Subcutaneous abdominal adipose tissue (tissue), 5 donors: ENCODE results near the gene ANKRD44.

ENCODE experiments used
- H3K27ac ChIP-seq: one replicate; pipeline ENCODE4 v1.7.0; 2013; ENCODE audit warnings: low read depth, mild to moderate bottlenecking, inconsistent platforms, low read length, moderate library complexity
- H3K27me3 ChIP-seq, 5 donors: one replicate each; pipeline ENCODE4 v1.7.0; 2013; ENCODE audit warnings: low read length in 5 of 5, inconsistent platforms in 1 of 5; ENCODE audit not compliant: control insufficient read depth in 5 of 5, insufficient read depth in 4 of 5
- H3K36me3 ChIP-seq, 5 donors: one replicate each; pipeline ENCODE4 v1.7.0; 2013; ENCODE audit warnings: low read length in 5 of 5; ENCODE audit not compliant: control insufficient read depth in 5 of 5, insufficient read depth in 5 of 5
- H3K4me1 ChIP-seq, 5 donors: one replicate each; pipeline ENCODE4 v1.7.0; 2013; ENCODE audit warnings: low read length in 5 of 5, mild to moderate bottlenecking in 3 of 5, moderate library complexity in 1 of 5; ENCODE audit not compliant: control insufficient read depth in 5 of 5, insufficient read depth in 5 of 5
- H3K4me3 ChIP-seq, 5 donors: one replicate each; pipeline ENCODE4 v1.7.0; 2013; ENCODE audit warnings: low read length in 5 of 5, low read depth in 1 of 5
- H3K9ac ChIP-seq, 5 donors: one replicate each; pipeline ENCODE4 v1.7.0; 2013; ENCODE audit warnings: low read length in 5 of 5, mild to moderate bottlenecking in 4 of 5, moderate library complexity in 3 of 5
- H3K9me3 ChIP-seq, 5 donors: one replicate each; pipeline ENCODE4 v1.7.0; 2013; ENCODE audit warnings: low read length in 5 of 5; ENCODE audit not compliant: control insufficient read depth in 5 of 5
- donor health status: healthy.
- donor health status: healthy.
- donor health status: healthy.
- donor health status: healthy.
- donor health status: healthy.

Gene ANKRD44

GRCh38 chr2:197079414-197079813, 231.2 kb downstream of the ANKRD44 start:
- H3K9me3 ChIP-seq: no peaks in the 10 kb centered on the region
- H3K9ac ChIP-seq: no peak overlapping the region
- no peak overlapping the region for H3K27ac ChIP-seq
- peaks cover 3 to 19% (median 12%) of the 10 kb centered on the region in 5 donors for H3K36me3 ChIP-seq
- H3K4me1 ChIP-seq: peaks cover 0 to 27% (median 6%) of the 10 kb centered on the region in 5 donors
- no peaks in the 10 kb centered on the region for H3K27me3 ChIP-seq
- H3K4me3 ChIP-seq: no peak overlapping the region

DNA sequence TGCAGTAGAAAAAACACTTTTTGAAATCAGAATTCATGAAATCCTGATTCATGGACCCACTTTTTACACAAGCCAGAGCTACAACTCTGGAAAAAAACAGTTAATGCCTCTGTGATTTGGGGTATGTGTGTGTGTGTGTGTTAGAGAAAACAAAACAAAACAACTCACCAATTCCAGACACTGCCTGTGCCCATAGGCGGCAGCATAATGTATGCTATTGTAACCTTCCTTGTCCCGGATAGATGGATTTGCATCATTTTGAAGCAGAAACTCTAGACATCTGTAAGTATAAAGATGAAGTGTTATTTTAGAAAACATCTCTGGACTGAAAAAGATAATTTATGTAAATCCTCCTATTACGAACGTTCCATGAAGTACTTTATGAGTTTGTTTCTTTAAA, 232.0 kb downstream of the ANKRD44 start:
- no peak overlapping the region for H3K9ac ChIP-seq
- H3K4me3 ChIP-seq: no peak overlapping the region
- H3K36me3 ChIP-seq: peaks cover 3 to 19% (median 12%) of the 10 kb centered on the region in 5 donors
- peaks cover 0 to 31% (median 9%) of the 10 kb centered on the region in 5 donors for H3K4me1 ChIP-seq
- no peak overlapping the region for H3K27ac ChIP-seq
- H3K27me3 ChIP-seq: no peaks in the 10 kb centered on the region
- H3K9me3 ChIP-seq: no peaks in the 10 kb centered on the region

GRCh38 chr2:197077336-197077735, 233.2 kb downstream of the ANKRD44 start:
- H3K4me1 ChIP-seq: peaks cover 0 to 31% (median 11%) of the 10 kb centered on the region in 5 donors
- H3K9me3 ChIP-seq: no peaks in the 10 kb centered on the region
- no peak overlapping the region for H3K9ac ChIP-seq
- no peak overlapping the region for H3K4me3 ChIP-seq
- H3K27ac ChIP-seq: no peak overlapping the region
- H3K36me3 ChIP-seq: peaks cover 3 to 16% (median 10%) of the 10 kb centered on the region in 5 donors
- H3K27me3 ChIP-seq: no peaks in the 10 kb centered on the region

GRCh38 chr2:197076652-197077051, 233.9 kb downstream of the ANKRD44 start:
- Histone ChIP-seq H3K4me3 (no peak overlapping the region), H3K27ac (no peak overlapping the region), H3K36me3 (peaks cover 3 to 16% (median 10%) of the 10 kb centered on the region in 5 donors), H3K27me3 (no peaks in the 10 kb centered on the region), H3K9ac (no peak overlapping the region), H3K4me1 (peaks cover 0 to 35% (median 11%) of the 10 kb centered on the region in 5 donors), H3K9me3 (no peaks in the 10 kb centered on the region)

- H3K4me1 ChIP-seq: peaks cover 0 to 36% (median 11%) of the 10 kb centered on the region in 5 donors
- no peaks in the 10 kb centered on the region for H3K9me3 ChIP-seq
- no peak overlapping the region for H3K27ac ChIP-seq
- no peak overlapping the region for H3K9ac ChIP-seq
- H3K27me3 ChIP-seq: no peaks in the 10 kb centered on the region
- no peak overlapping the region for H3K4me3 ChIP-seq
- peaks cover 3 to 13% (median 9%) of the 10 kb centered on the region in 5 donors for H3K36me3 ChIP-seq
These were observed 234.7 kb downstream of the ANKRD44 start for GRCh38 chr2:197075754-197076337.

- Histone ChIP-seq H3K4me1 (peaks cover 0 to 30% (median 6%) of the 10 kb centered on the region in 5 donors), H3K4me3 (no peak overlapping the region), H3K27ac (no peak overlapping the region), H3K27me3 (no peaks in the 10 kb centered on the region), H3K9ac (no peak overlapping the region), H3K9me3 (no peaks in the 10 kb centered on the region), H3K36me3 (peaks cover 3 to 10% (median 6%) of the 10 kb centered on the region in 5 donors)
These were observed 235.3 kb downstream of the ANKRD44 start for GRCh38 chr2:197075281-197075680.

GRCh38 chr2:197073701-197074433, 236.7 kb downstream of the ANKRD44 start:
- H3K36me3 ChIP-seq: peaks cover 3 to 10% (median 6%) of the 10 kb centered on the region in 5 donors
- H3K4me3 ChIP-seq: no peak overlapping the region
- H3K4me1 ChIP-seq: peaks cover 0 to 19% (median 3%) of the 10 kb centered on the region in 5 donors
- H3K9me3 ChIP-seq: no peaks in the 10 kb centered on the region
- no peaks in the 10 kb centered on the region for H3K27me3 ChIP-seq
- no peak overlapping the region for H3K27ac ChIP-seq
- no peak overlapping the region for H3K9ac ChIP-seq

DNA sequence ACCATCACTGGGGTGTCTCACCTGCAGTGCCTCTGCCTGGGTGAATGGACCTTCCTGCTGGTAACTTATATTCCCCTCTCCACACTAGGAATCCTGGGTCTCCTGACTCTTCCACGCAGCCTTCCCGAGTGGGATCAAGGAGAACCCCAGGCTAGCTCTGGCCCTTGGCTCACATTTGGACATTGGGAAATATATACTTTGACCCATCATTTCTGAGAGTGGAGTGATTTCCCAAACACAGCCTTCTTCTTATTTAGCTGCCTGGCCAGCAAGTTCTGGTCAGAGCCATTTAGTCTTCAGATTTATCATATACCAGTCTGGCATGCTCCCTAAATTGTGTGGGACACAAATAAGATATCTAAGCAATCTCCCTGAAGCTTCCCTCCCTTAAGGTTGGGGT, 237.3 kb downstream of the ANKRD44 start:
- H3K4me3 ChIP-seq: no peak overlapping the region
- H3K27me3 ChIP-seq: no peaks in the 10 kb centered on the region
- H3K36me3 ChIP-seq: peaks cover 2 to 10% (median 3%) of the 10 kb centered on the region in 5 donors
- no peak overlapping the region for H3K9ac ChIP-seq
- H3K4me1 ChIP-seq: peaks cover 0 to 17% (median 3%) of the 10 kb centered on the region in 5 donors
- no peaks in the 10 kb centered on the region for H3K9me3 ChIP-seq
- H3K27ac ChIP-seq: no peak overlapping the region

GRCh38 chr2:197072533-197072932, 238.0 kb downstream of the ANKRD44 start:
- Histone ChIP-seq H3K4me3 (no peak overlapping the region), H3K36me3 (peaks cover 0 to 10% (median 0%) of the 10 kb centered on the region in 5 donors), H3K27ac (no peak overlapping the region), H3K9me3 (no peaks in the 10 kb centered on the region), H3K9ac (no peak overlapping the region), H3K4me1 (peaks cover 0 to 15% (median 2%) of the 10 kb centered on the region in 5 donors), H3K27me3 (no peaks in the 10 kb centered on the region)

GRCh38 chr2:197071790-197072436, 238.7 kb downstream of the ANKRD44 start:
- no peak overlapping the region for H3K27ac ChIP-seq
- H3K27me3 ChIP-seq: no peaks in the 10 kb centered on the region
- no peaks in the 10 kb centered on the region for H3K9me3 ChIP-seq
- H3K36me3 ChIP-seq: peaks cover 0 to 9% (median 0%) of the 10 kb centered on the region in 5 donors
- no peak overlapping the region for H3K4me3 ChIP-seq
- H3K9ac ChIP-seq: no peak overlapping the region
- H3K4me1 ChIP-seq: peaks cover 0 to 10% (median 0%) of the 10 kb centered on the region in 5 donors
